Common myeloid progenitor, CD34-positive (primary cell): Measurements from ENCODE around the gene CA5B.

ENCODE experiments used
- CTCF ChIA-PET: fragments of 350-600 bp; sonication (Branson Sonifier 250); formaldehyde crosslinking; loops from one replicate; lab custom pipeline; 2021; ENCODE audit warnings: antibody characterized with exemption; lab: Charles Lee
- POLR2A ChIA-PET: fragments of 350-600 bp; sonication (Branson Sonifier 250); formaldehyde crosslinking; loops from one replicate; lab custom pipeline; 2021; ENCODE audit warnings: antibody characterized with exemption; lab: Charles Lee
- DNase-seq, 3 donors: peaks; one replicate each; pipeline versions ENCODE4 v3.0.0 to v3.0.0-alpha.2; 2013
- H3K27ac ChIP-seq, 2 experiments: 1 replicate in 1 of 2; 2 replicates in 1 of 2; pipeline ENCODE4 v1.7.0; 2013; ENCODE audit warnings: inconsistent platforms in 2 of 2, low read length in 2 of 2, mild to moderate bottlenecking in 2 of 2, low read depth in 1 of 2, moderate library complexity in 1 of 2; ENCODE audit not compliant: severe bottlenecking in 2 of 2, insufficient read depth in 1 of 2, poor library complexity in 1 of 2
- H3K27me3 ChIP-seq, 5 experiments: replicated peaks in 2 of 5; 1 replicate in 3 of 5; 2 replicates in 2 of 5; pipeline versions ENCODE4 v1.6.1 to v1.7.0; 2013; ENCODE audit warnings: low read length in 4 of 5, mild to moderate bottlenecking in 2 of 5, moderate library complexity in 2 of 5, inconsistent platforms in 1 of 5; ENCODE audit not compliant: insufficient read depth in 5 of 5, control insufficient read depth in 4 of 5
- H3K36me3 ChIP-seq, 4 experiments: 1 replicate in 2 of 4; 2 replicates in 2 of 4; pipeline versions ENCODE4 v1.6.1 to v1.7.0; 2013; ENCODE audit warnings: low read length in 3 of 4, control low read depth in 1 of 4, mild to moderate bottlenecking in 1 of 4; ENCODE audit not compliant: control insufficient read depth in 4 of 4, insufficient read depth in 4 of 4
- H3K4me1 ChIP-seq, 4 experiments: 1 replicate in 3 of 4; 2 replicates in 1 of 4; pipeline versions ENCODE4 v1.6.1 to v1.7.1; 2013; ENCODE audit warnings: low read length in 3 of 4, mild to moderate bottlenecking in 3 of 4, control low read depth in 1 of 4, inconsistent platforms in 1 of 4, moderate library complexity in 1 of 4; ENCODE audit not compliant: control insufficient read depth in 4 of 4, insufficient read depth in 4 of 4; ENCODE audit errors: control extremely low read depth in 1 of 4
- H3K4me3 ChIP-seq, 7 experiments: 1 replicate in 4 of 7; 2 replicates in 3 of 7; pipeline versions ENCODE4 v1.5.1 to v1.7.0; 2013; ENCODE audit warnings: mild to moderate bottlenecking in 7 of 7, low read length in 6 of 7, moderate library complexity in 6 of 7, inconsistent platforms in 2 of 7, low read depth in 2 of 7, control low read depth in 1 of 7; ENCODE audit not compliant: insufficient read depth in 4 of 7, control insufficient read depth in 1 of 7; ENCODE audit errors: extremely low read depth in 1 of 7
- H3K9me3 ChIP-seq, 5 experiments: 1 replicate in 4 of 5; 2 replicates in 1 of 5; pipeline versions ENCODE4 v1.6.1 to v1.7.1; 2013; ENCODE audit warnings: low read length in 4 of 5, mild to moderate bottlenecking in 2 of 5, inconsistent platforms in 1 of 5, low read depth in 1 of 5, moderate library complexity in 1 of 5; ENCODE audit not compliant: control insufficient read depth in 4 of 5, insufficient read depth in 2 of 5; ENCODE audit errors: control extremely low read depth in 1 of 5
- WGBS: methylation state at CpG from one replicate; pipeline ENCODE4 v1.1.5; 2013; ENCODE audit not compliant: insufficient coverage; 5-methylcytosine and 5-hydroxymethylcytosine counted together

The CA5B gene

DNA sequence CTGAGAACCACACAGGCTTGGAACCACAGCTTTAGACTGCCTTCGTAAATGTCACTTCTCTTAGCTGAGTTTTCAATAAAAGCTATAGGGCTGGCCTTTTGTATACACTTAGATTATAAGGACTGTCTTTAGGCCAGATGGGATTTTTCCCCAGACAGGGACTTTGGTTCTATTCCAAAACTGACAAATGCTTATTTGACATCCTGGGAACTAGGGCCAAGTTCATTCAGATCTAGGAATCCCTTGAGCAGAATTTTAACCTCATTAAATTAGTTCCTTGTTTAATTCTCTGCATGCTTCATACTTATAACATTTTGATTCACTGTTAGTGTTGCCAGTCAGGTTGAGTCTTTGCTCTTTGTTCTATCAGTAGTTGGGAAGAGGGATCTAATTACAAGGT is 75.3 kb downstream of the CA5B start:
- Histone ChIP-seq H3K36me3 (peaks cover 10 to 59% (median 32%) of the 10 kb centered on the region in 4 experiments), H3K27ac (no peak overlapping the region), H3K4me1 (peaks cover 0 to 15% (median 7%) of the 10 kb centered on the region in 4 experiments), H3K9me3 (no peaks in the 10 kb centered on the region), H3K4me3 (no peak overlapping the region), H3K27me3 (no peaks in the 10 kb centered on the region)
- ChIA-PET POLR2A (no interaction called here), CTCF (interaction anchor here (0.8 kb wide), 1 partner anchor 12 kb away, joined by 3 read pairs; no protein-coding TSS in a partner anchor)
- DNase-seq: no peak
- no CpG with 5 or more reads among the region's 1 CpG for WGBS

DNA sequence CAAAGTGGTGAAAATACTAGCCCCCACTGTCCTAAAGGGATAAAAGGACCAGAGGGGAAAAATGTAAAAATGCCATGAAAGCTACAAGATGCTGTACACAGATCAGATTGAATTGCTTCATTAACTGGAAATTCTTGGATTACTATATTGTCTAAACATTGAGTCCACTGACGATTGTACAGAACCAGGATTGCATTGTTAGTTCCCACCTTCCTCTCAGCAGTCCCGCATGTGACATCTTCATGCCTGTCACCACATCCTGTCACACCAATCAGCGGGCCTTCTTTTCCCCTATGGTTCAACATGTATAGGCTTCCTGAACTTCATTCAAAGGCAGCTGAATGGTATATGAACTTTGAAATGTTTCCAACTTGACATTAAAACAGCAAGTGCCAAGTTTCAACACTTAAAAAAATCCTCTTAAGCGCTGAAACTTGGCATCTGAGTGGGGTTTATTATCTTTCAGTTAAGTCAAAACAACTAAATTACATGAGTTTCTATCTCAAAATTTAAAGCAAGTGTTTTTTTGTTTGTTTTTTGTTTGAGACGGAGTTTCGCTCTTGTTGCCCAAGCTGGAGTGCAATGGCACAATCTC is 76.8 kb downstream of the CA5B start:
- H3K36me3 ChIP-seq: peaks cover 12 to 50% (median 24%) of the 10 kb centered on the region in 4 experiments
- no peaks in the 10 kb centered on the region for H3K9me3 ChIP-seq
- 80% methylated on average over 4 of the region's 6 CpGs for WGBS
- ChIA-PET CTCF (interaction anchor here (0.6 kb wide), 1 partner anchor 41 kb away, joined by 3 read pairs; no protein-coding TSS in a partner anchor), POLR2A (no interaction called here)
- DNase-seq: no peak
- H3K27ac ChIP-seq: no peak overlapping the region
- H3K4me1 ChIP-seq: peaks cover 0 to 15% (median 7%) of the 10 kb centered on the region in 4 experiments
- H3K27me3 ChIP-seq: no peaks in the 10 kb centered on the region
- H3K4me3 ChIP-seq: no peak overlapping the region

- ChIA-PET CTCF (interaction anchor here (1.2 kb wide), 1 partner anchor 56 kb away, joined by 3 read pairs; no protein-coding TSS in a partner anchor), POLR2A (no interaction called here)
- Histone ChIP-seq H3K9me3 (no peaks in the 10 kb centered on the region), H3K27ac (no peak overlapping the region), H3K27me3 (no peaks in the 10 kb centered on the region), H3K4me1 (peaks cover 0 to 15% (median 7%) of the 10 kb centered on the region in 4 experiments), H3K36me3 (peaks cover 12 to 55% (median 30%) of the 10 kb centered on the region in 4 experiments), H3K4me3 (no peak overlapping the region)
- 49% methylated on average over 4 of the region's 10 CpGs for WGBS
- peak in 2 of 3 donors; percentile 64 to 69 for DNase-seq
Observed at GRCh38 chrX:15815779-15816437, 77.8 kb downstream of the CA5B start.

DNA sequence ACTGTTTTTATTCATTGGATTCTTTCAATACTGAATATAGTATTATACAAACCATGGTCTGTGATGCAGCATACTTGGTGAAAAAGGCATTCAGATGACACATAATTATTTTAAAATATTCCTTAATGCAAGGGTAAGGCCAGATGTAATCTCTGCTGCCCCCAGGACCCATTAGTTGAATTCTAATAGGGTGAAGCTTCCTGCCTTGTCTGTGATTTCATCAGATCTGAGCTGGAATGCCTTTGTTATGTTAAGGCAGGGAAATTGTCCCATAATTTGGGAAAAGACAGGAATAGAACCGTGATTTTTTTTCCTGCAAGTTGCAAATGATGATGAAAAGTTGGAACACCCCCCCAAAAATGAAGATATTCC is 78.4 kb downstream of the CA5B start:
- Histone ChIP-seq H3K36me3 (peaks cover 12 to 58% (median 30%) of the 10 kb centered on the region in 4 experiments), H3K4me3 (peak overlapping the region in 1 of 7 experiments; percentile 11), H3K4me1 (peaks cover 0 to 15% (median 7%) of the 10 kb centered on the region in 4 experiments), H3K27me3 (no peaks in the 10 kb centered on the region), H3K27ac (no peak overlapping the region), H3K9me3 (no peaks in the 10 kb centered on the region)
- no peak for DNase-seq
- ChIA-PET POLR2A (no interaction called here), CTCF (interaction anchor here (1.2 kb wide), 1 partner anchor 57 kb away, joined by 3 read pairs; no protein-coding TSS in a partner anchor)
- WGBS: 100% methylated on average over 1 of the region's 1 CpG

- peak; percentile 21 to 64 (median 63) for DNase-seq
- no peaks in the 10 kb centered on the region for H3K27me3 ChIP-seq
- ChIA-PET POLR2A (no interaction called here), CTCF (no interaction called here)
- H3K4me1 ChIP-seq: peaks cover 0 to 15% (median 7%) of the 10 kb centered on the region in 4 experiments
- no peak overlapping the region for H3K27ac ChIP-seq
- no CpG with 5 or more reads among the region's 4 CpGs for WGBS
- H3K9me3 ChIP-seq: no peaks in the 10 kb centered on the region
- peak overlapping the region in 3 of 7 experiments; percentile 2 to 28 (median 11) for H3K4me3 ChIP-seq
- peaks cover 12 to 58% (median 30%) of the 10 kb centered on the region in 4 experiments for H3K36me3 ChIP-seq
Observed at GRCh38 chrX:15816886-15817285, 78.8 kb downstream of the CA5B start.

GRCh38 chrX:15820106-15821073 is 82.3 kb downstream of the CA5B start:
- POLR2A ChIA-PET: no interaction called here
- no peaks in the 10 kb centered on the region for H3K27me3 ChIP-seq
- DNase-seq: no peak
- H3K4me3 ChIP-seq: no peak overlapping the region
- WGBS: over 99% methylated on average over 13 of the region's 14 CpGs
- no peaks in the 10 kb centered on the region for H3K9me3 ChIP-seq
- CTCF ChIA-PET: interaction anchor here (1.3 to 1.6 kb wide), 2 partner anchors 8 to 35 kb away, joined by 3 read pairs; partner anchors contain the start of gene AP1S2
- H3K27ac ChIP-seq: no peak overlapping the region
- peaks cover 0 to 15% (median 7%) of the 10 kb centered on the region in 4 experiments for H3K4me1 ChIP-seq
- H3K36me3 ChIP-seq: peaks cover 10 to 40% (median 28%) of the 10 kb centered on the region in 4 experiments
